GM18519 (cell line): ENCODE data around the gene DYDC2.

ENCODE experiments used
- ATAC-seq: cut with Tn5 transposase; IDR thresholded peaks from one replicate; pipeline ENCODE4 v1.9.1; 2021; ENCODE audit warnings: mild to moderate bottlenecking, moderate library complexity; ENCODE audit not compliant: unreplicated experiment, low FRiP score

Gene DYDC2

GRCh38 chr10:80365510-80365909, 8.9 kb downstream of the DYDC2 start:
- ATAC-seq = no peak

- no peak for ATAC-seq
Observed at GRCh38 chr10:80371467-80371866, 14.9 kb downstream of the DYDC2 start.

GRCh38 chr10:80372675-80373074, 16.1 kb downstream of the DYDC2 start:
- ATAC-seq = no peak

- no peak for ATAC-seq
Observed at GRCh38 chr10:80373502-80373901, 16.9 kb downstream of the DYDC2 start.

- no peak for ATAC-seq
Observed at GRCh38 chr10:80379701-80380100, 23.1 kb downstream of the DYDC2 start.

GRCh38 chr10:80380185-80380584, 23.6 kb downstream of the DYDC2 start:
- no peak for ATAC-seq

GRCh38 chr10:80382989-80383388, 26.4 kb downstream of the DYDC2 start:
- peak; percentile 68 for ATAC-seq

- no peak for ATAC-seq
Observed at GRCh38 chr10:80390740-80391139, 34.2 kb downstream of the DYDC2 start.

- ATAC-seq = no peak
Observed at GRCh38 chr10:80392250-80392649, 35.7 kb downstream of the DYDC2 start.

GRCh38 chr10:80394358-80394916, 37.9 kb downstream of the DYDC2 start:
- no peak for ATAC-seq

GRCh38 chr10:80397014-80397413, 40.4 kb downstream of the DYDC2 start:
- no peak for ATAC-seq

GRCh38 chr10:80400136-80400804, 43.7 kb downstream of the DYDC2 start:
- ATAC-seq = no peak

GRCh38 chr10:80405035-80405434, 48.5 kb downstream of the DYDC2 start:
- ATAC-seq = no peak

GRCh38 chr10:80405626-80406025, 49.0 kb downstream of the DYDC2 start:
- no peak for ATAC-seq

- ATAC-seq = no peak
Observed at GRCh38 chr10:80406204-80406603, 49.6 kb downstream of the DYDC2 start.

- ATAC-seq = peak; percentile 12
Observed at GRCh38 chr10:80407812-80408241, 51.2 kb downstream of the DYDC2 start.

GRCh38 chr10:80408242-80409101, 51.9 kb downstream of the DYDC2 start, which contains the start of gene PRXL2A:
Gene PRXL2A, plus strand, starts transcription at chr10:80408551. Its CDS starts 11,917 bp downstream, at chr10:80420468.
- ATAC-seq = peak; percentile 81

- ATAC-seq = no peak
Observed at GRCh38 chr10:80409121-80409520, 52.5 kb downstream of the DYDC2 start.

- ATAC-seq = no peak
Observed at GRCh38 chr10:80410122-80410521, 53.5 kb downstream of the DYDC2 start.

GRCh38 chr10:80410578-80411145, 54.1 kb downstream of the DYDC2 start:
- no peak for ATAC-seq

- no peak for ATAC-seq
Observed at GRCh38 chr10:80411267-80411668, 54.7 kb downstream of the DYDC2 start.
